GM19240 (cell line): ENCODE measurements around the gene RNF128.
"Not testable (repeated sequence)": the region's sequence is repeated elsewhere in the genome, so short reads cannot be mapped to it uniquely, and the experiment has no call there.

Experiments used
- DNase-seq: peaks from one replicate; pipeline ENCODE4 v3.0.0; 2011; ENCODE audit warnings: low spot score; ENCODE audit not compliant: insufficient read length

Gene RNF128

GRCh38 chrX:106742805-106743204 lies 16.3 kb downstream of the RNF128 start:
- DNase-seq = no peak

DNA sequence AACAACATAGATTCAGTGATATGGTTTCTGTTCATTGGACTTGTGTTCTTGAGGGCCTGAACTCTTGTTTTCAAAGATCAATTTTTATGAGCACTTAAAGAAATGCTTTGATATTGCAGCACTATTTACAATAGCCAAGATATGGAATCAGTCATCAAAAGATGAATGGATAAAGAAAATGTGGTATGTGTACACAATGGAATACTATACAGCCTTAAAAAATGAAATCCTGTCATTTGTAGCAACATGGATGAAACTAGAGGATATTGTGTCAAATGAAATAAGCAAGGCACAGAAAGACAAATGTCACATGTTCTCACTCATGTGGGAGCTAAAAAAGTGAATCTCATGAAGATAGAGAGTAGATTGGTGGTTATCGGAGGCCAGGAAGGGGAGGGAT lies 21.9 kb downstream of the RNF128 start:
- DNase-seq = no peak

DNA sequence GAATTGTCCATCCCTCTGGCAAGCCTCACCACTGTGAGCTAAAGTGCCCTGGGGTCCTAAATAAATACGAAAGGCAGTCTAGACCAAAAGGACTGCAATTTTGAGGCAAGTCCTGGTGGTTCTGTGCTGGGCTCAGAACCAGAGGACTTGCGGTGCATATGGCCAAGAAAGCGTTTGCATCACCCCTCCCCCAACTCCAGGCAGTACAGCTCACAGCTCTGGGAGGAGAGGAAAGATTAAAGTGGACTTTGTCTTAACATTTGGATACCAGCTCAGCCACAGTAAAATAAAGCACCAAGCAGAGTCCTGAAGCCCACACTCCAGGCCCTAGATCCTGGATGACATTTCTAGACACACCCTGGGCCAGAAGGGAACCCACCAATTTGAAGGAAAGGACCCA lies 24.9 kb downstream of the RNF128 start:
- DNase-seq = no peak

GRCh38 chrX:106752101-106752678 lies 25.7 kb downstream of the RNF128 start:
- DNase-seq = no peak

DNA sequence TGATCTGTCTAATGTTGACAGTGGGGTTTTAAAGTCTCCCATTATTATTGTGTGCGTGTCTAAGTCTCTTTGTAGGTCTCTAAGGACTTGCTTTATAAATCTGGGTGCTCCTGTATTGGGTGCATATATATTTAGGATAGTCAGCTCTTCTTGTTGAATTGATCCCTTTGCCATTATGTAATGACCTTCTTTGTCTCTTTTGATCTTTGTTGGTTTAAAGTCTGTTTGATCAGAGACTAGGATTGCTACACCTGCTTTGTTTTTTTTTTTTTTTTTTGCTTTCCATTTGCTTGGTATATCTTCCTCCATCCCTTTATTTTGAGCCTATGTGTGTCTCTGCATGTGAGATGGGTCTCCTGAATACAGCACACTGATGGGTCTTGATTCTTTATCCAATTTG lies 42.8 kb downstream of the RNF128 start:
- DNase-seq = not testable (repeated sequence)

DNA sequence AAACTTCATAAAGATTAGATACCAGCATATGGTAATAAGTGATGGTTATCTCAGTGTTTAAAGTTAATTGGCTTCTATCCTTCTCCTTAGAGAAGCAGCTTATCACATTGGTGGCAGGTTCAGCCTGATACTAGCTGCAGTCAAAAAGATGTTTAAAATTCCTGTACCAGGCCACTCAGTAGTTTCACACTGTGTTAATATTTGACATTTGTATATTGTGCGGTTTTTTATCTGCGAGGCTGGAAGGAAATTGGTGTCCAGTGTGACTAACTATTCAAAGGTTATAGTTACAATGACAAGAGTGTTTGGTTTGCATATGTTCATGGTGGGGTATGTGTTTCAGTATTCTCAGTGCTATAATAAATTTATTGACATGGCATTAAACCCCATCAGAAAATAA lies 48.5 kb downstream of the RNF128 start:
- DNase-seq = no peak

DNA sequence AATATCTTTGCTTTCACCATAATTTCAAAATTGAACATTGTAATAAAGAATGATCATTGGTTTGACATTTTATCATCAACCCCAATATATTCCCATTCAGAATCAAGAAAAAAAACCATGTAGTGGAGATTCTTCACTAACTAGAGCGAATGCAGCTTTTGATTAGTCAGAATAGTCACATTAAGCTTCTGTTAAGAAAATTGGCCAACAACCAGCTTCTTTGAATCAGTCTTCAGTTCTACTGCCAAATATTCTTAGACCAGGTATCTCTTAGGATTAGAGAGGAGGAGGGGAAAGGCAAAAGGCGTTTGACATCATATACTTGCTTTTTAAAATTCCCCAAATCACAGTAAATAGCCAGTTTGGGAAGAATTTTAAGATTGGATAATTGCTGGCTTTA lies 53.8 kb downstream of the RNF128 start:
- DNase-seq = no peak

DNA sequence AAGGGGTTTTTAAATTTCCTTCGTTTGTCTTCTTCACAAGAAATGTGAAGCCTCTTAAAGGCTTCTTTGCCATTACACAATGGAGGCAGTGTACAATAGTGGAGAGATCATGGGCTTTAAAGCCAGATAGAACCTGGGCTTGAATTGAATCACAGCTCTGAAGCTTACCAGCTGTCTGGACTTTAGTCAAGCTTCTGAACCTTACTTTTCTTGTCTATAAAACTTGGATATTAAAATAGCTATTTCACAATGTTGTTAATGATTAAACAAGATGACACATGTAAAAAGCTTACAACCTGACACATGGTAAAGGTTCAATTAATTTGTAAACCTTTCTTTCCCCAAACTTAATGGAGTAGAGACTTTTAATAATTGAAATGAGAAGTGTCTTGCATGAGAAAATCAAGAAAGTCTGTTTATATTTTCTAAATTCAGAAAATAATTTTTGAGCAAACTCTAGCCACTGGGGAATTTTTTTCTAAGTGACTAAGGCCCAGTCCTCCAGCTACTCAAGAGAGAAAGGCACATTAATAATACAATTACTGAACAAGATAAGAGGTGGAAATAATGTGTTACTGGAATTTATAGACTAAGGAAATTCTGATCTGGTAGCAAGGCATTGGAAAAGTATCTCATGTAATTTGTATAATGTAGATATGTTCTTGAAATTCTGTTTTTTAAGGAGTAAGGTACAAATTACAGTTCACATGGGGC lies 54.3 kb downstream of the RNF128 start:
- DNase-seq = no peak

DNA sequence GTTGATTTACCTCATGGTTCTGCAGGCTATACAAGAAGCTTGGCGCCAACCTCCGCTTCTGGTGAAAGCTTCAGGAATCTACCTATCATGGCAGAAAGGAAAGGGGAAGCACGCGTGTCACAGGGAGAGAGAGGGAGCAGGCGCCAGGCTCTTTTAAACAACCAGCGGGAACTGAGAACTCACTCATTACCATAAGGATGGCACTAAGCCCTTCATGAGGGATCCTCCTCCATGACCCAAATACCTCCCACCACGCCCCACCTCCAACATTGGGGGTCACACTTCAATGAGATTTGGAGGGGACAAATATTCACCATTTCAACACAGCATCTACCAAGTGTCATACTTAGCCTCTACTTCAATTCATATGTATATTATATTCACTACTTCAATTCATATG lies 57.2 kb downstream of the RNF128 start:
- DNase-seq = no peak

DNA sequence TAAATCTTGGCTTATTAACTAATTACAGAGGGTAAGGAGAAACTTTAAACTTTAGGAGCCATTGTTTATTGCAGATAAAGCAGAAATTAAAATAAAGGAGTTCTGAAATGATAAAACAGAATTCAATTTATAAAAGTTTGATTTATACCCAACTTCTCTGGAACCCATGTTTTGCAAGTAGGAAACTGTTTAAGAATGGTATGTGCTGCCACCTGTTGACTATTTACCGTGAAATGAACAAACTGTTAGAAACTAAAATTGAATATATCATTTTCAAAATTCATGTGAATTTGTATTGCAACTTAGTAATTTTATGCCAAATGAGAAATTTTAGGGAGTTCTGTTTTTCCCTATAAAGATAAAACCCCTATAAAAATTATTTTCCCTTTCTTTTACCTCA lies 65.0 kb downstream of the RNF128 start:
- no peak for DNase-seq

DNA sequence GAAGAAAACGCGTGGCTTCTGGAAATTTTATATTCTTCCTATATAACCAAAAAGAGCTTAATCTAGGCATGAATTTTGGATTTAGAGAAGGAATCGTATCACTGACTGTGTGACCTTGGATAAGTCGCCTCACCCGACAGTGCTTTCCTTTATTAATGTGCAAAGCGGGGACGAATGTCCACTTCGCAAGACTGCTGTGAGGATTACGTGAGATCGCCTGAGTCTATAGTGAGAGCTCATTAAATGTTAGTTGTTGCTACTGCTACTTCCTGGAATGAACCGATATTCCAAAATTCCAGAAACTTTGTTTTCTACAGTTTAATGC lies 75.5 kb downstream of the RNF128 start:
- DNase-seq = no peak

DNA sequence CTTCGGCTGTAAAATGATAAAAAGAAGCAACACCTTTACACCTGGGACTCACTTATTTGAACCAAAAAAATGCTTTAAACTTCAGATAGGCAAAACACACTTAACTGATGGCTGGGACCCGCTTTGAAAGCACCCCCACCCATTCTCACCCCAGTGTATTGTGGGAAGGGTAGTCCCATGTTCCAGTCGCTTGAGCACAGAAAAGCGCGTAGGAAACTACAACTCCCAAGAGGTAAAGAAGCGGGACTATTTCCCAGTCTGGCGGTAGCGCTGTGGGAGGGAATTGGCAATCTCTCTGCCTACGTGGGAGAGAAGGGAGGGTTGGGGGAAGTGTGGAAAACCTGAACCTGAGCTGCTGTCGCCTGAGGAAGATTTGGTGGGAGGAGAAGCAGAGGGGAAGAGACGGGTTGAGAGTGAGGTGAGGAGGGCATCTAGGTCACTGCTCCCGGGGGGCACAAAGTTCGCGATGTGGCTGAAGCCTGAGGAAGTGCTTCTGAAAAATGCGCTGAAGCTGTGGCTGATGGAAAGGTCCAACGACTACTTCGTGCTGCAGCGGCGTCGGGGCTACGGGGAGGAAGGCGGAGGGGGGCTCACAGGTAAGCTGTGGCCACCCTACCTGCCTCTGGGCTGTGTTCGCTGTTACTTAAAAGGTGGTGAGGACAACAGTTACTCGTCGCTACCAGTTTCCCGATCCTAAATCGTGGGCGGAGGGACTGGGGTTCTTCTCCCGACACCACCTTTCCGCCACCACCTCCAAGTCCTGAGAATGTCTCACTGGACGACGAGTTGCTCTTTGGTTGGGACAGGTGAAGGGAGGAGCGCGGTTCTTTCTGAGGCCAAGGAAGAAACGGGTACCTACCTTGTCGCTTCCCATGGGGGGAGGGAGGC lies 76.1 kb downstream of the RNF128 start, which contains the start of gene TBC1D8B:
Gene TBC1D8B (plus strand): TSS at position 286 of the 888 bp plus-strand sequence. CDS start 181 bp downstream, at position 467.
- DNase-seq = peak; percentile 1

GRCh38 chrX:106811131-106811910 lies 84.8 kb downstream of the RNF128 start:
- DNase-seq = no peak

- not testable (repeated sequence) for DNase-seq
Observed at GRCh38 chrX:106812930-106813329, 86.4 kb downstream of the RNF128 start.

- DNase-seq = not testable (repeated sequence)
Observed at GRCh38 chrX:106814093-106814492, 87.6 kb downstream of the RNF128 start.
